Activated CD4-positive, alpha-beta T cell treated with anti-CD3 and anti-CD28 coated beads for 1 hour (primary cell): ENCODE measurements around the gene TUBE1.

ENCODE experiments used
- DNase-seq: peaks from one replicate; pipeline ENCODE4 v3.0.0-alpha.2; 2020

The TUBE1 gene

GRCh38 chr6:112032728-112033127 lies 54.6 kb downstream of the TUBE1 start:
- DNase-seq, result no peak

GRCh38 chr6:112031960-112032359 lies 55.3 kb downstream of the TUBE1 start:
- no peak for DNase-seq

GRCh38 chr6:112030961-112031660 lies 56.2 kb downstream of the TUBE1 start:
- no peak for DNase-seq

- DNase-seq, result no peak
Observed at GRCh38 chr6:112030206-112030960, 56.9 kb downstream of the TUBE1 start.

DNA sequence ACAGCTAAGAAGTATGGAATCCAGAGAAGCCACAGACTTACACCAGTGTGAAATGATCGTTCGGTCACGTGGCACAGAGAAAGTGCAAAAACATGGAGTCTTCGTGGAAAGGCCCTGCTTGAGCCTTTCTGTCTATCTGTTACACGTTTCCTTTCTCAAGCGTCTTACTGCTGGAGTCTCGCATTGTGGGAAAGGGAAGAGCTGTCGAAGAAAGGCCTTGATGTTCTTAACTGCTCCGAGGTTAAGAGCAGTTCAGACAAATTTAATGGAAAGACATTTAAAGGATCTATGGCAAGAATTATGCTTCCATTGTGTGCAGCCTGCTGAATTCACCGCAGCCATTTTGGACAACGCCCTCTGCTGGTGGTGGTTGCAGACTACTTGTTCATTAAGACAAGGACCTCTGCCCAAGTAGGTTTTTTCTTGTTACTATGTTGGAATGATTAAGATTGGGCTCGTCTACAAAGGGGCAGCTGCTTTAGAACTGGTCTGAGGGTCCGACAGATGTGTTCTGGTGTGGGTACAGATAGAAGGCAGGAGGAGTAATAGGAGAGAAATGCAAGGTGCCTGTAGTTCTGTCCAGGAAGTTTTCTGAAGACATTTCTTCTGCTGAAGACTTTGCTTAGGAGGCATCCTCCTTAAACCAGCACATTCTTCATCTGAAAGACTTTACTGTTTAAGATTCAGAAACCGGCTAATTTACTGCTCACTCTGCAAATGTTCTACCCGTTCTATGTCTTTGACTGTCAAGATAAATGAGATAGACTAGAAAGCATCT lies 58.0 kb downstream of the TUBE1 start:
- peak; percentile 29 for DNase-seq

- peak; percentile 21 for DNase-seq
Observed at GRCh38 chr6:112027942-112028674, 59.2 kb downstream of the TUBE1 start.

DNA sequence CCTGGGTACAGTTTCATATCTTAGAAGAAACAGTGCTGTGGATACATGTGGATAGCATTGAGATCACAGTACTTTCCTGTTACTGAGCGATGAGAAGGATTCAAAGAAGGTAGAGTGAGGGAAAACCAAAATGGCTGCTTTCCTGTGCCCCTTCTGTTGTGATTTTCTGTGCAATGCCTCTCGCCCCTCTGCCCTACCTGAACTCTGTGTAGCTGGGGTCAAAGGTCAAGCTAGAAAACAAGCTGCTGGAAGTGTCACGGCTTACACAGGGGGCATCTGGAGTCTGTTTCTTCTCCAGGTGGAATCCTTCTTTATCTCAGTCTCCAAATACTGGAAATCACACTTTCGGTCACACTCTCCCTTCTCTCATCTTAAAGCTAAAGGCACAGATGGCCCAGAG lies 60.3 kb downstream of the TUBE1 start:
- no peak for DNase-seq

- DNase-seq, result no peak
Observed at GRCh38 chr6:112024464-112024863, 62.8 kb downstream of the TUBE1 start.

DNA sequence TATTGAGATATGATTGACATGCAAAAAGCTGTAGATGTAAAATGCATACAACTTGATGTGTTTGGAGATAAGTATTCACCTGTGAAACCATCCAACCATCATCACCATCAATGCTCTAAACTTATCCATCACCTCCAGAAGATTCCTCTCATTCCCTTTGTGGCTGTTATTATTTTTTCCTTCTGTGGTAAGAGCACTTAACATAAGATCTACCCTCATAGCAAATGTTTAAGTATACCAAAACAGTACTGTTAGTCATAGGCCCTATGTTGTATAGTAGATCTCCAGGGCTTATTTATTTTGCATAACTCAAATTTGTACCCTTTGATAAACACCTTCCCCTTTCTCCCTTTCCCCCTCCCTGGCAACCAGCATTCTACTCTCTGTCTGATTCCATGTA lies 64.5 kb downstream of the TUBE1 start:
- DNase-seq, result no peak

DNA sequence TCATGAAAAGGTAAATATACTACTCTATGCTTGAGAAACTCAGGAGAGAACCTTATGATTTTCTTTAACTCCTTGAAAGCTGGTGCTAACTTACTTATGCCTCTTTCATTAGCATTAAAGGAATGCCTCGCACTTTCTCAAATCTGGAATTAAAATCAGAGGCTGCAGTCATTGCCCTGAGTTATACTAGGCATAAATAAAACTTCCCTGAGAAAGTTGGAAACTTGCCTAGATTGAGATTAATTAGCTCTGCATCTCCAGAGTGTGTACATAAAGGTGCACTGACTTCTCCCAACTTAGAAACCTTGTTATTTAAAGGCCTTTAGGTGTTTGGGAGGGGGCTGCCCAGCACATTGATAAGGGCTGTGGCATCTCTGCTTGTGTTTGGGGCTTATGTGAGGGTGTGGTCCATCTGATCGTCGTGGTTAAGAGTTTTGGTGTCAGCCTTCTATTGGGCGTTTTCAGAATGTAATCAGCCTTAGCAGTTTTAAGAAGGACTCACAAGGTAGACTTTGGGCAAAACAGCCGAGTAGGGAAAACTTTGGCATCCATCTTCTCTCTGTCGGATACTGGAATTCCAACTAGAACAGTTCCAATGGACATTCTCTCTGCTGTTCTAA lies 65.5 kb downstream of the TUBE1 start:
- no peak for DNase-seq
